K562 (cell line): Measurements from ENCODE around the gene TP63.

Source experiments
- ETV6 ChIP-seq, 3 experiments: fragments of 150-350 bp in 1 of 3; sonication (generic) in 1 of 3; formaldehyde crosslinking in 1 of 3; IDR thresholded peaks; 2 replicates each; pipeline versions ENCODE4 v1.6.1 to v1.8.0; 2014 to 2022; ENCODE audit warnings: borderline replicate concordance in 2 of 3, low read depth in 2 of 3, antibody characterized with exemption in 1 of 3, low read length in 1 of 3, mild to moderate bottlenecking in 1 of 3, missing genetic modification reagents in 1 of 3
- GATA2 ChIP-seq: sonication (generic); formaldehyde crosslinking; IDR thresholded peaks from 2 replicates; pipeline ENCODE4 v1.4.0; 2020; ENCODE audit warnings: mild to moderate bottlenecking, missing genetic modification reagents
- NR2C1 ChIP-seq, 2 experiments: fragments of 450-650 bp; IDR thresholded peaks; 2 replicates each; pipeline ENCODE4 v1.6.1; 2017; ENCODE audit warnings: mild to moderate bottlenecking in 2 of 2, antibody characterized with exemption in 1 of 2, inconsistent platforms in 1 of 2, missing compliant biosample characterization in 1 of 2, missing genetic modification characterization in 1 of 2
- NR3C1 ChIP-seq: sonication (generic); formaldehyde crosslinking; IDR thresholded peaks from 2 replicates; pipeline ENCODE4 v1.8.1; 2022; ENCODE audit warnings: missing genetic modification reagents
- POLR3A ChIP-seq: IDR thresholded peaks from 2 replicates; pipeline ENCODE4 v1.6.1; 2011; ENCODE audit warnings: borderline replicate concordance, mild to moderate bottlenecking, moderate library complexity; ENCODE audit not compliant: insufficient read length, insufficient read depth; ENCODE audit errors: extremely low read depth
- ZNF589 ChIP-seq: fragments of 200-800 bp; sonication (Bioruptor generic); IDR thresholded peaks from 2 replicates; pipeline ENCODE4 v1.6.1; 2016; ENCODE audit warnings: low read depth, missing genetic modification characterization, missing compliant biosample characterization
- TF ChIP-seq, protein P1 (sequence below), 3 experiments: IDR thresholded peaks in 2 of 3; conservative IDR thresholded peaks in 1 of 3; 2 replicates each; pipeline ENCODE4 v1.5.1; 2011 to 2012; ENCODE audit warnings: low read length in 3 of 3, mild to moderate bottlenecking in 3 of 3, control low read depth in 2 of 3, improper control_type of control experiment in 1 of 3, inconsistent platforms in 1 of 3, low read depth in 1 of 3, mixed read lengths in 1 of 3, moderate library complexity in 1 of 3; ENCODE audit not compliant: insufficient read depth in 2 of 3
- TF ChIP-seq, protein P2 (sequence below): fragments of 250-450 bp; sonication (Bioruptor Pico); IDR thresholded peaks from 2 replicates; pipeline ENCODE4 v1.5.0; 2020; ENCODE audit warnings: mild to moderate bottlenecking, borderline replicate concordance
- TF ChIP-seq, protein P3 (sequence below): sonication (generic); formaldehyde crosslinking; IDR thresholded peaks from 2 replicates; pipeline ENCODE4 v1.8.1; 2023; ENCODE audit warnings: mild to moderate bottlenecking, missing genetic modification reagents, moderate library complexity

DNA sequence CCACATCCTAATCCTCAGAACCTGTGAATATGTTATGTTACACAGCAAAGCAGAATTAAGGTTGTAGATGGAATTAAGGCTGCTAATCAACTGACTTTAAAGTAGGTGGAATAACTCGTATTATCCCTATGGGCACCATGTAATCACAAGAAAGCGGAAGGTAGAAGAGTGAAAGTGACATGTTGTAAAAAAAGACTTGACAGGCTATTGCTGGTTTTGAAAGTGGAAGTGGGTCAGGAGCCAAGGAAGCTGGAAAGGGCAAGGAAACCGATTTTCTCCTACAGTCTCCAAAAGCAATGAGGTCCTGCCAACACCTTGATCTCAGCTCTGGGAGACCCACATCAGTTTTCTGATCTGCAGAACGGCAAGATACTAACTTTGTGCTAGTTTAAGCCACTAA is 6.6 kb downstream of the TP63 start:
- no peak for TF ChIP-seq GATA2
- TF ChIP-seq, protein P1, sequence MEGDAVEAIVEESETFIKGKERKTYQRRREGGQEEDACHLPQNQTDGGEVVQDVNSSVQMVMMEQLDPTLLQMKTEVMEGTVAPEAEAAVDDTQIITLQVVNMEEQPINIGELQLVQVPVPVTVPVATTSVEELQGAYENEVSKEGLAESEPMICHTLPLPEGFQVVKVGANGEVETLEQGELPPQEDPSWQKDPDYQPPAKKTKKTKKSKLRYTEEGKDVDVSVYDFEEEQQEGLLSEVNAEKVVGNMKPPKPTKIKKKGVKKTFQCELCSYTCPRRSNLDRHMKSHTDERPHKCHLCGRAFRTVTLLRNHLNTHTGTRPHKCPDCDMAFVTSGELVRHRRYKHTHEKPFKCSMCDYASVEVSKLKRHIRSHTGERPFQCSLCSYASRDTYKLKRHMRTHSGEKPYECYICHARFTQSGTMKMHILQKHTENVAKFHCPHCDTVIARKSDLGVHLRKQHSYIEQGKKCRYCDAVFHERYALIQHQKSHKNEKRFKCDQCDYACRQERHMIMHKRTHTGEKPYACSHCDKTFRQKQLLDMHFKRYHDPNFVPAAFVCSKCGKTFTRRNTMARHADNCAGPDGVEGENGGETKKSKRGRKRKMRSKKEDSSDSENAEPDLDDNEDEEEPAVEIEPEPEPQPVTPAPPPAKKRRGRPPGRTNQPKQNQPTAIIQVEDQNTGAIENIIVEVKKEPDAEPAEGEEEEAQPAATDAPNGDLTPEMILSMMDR (IDR thresholded peaks at IDR 0.05 in 2 of 3, conservative IDR thresholded peaks at IDR 0.05 in 1 of 3; ENCODE audit: insufficient read depth in 2 of 3, low read depth in 1 of 3, low read length in 3 of 3): no peak
- TF ChIP-seq ETV6 (IDR thresholded peaks at IDR 0.05; ENCODE audit: borderline replicate concordance in 1 of 2, low read depth in 2 of 2, low read length in 1 of 2): no peak
- no peak for TF ChIP-seq ETV6 (CRISPR knock-in tag; IDR thresholded peaks at IDR 0.05; ENCODE audit: borderline replicate concordance)
- no peak for TF ChIP-seq ZNF589 (CRISPR knock-in tag)
- TF ChIP-seq, protein P2, sequence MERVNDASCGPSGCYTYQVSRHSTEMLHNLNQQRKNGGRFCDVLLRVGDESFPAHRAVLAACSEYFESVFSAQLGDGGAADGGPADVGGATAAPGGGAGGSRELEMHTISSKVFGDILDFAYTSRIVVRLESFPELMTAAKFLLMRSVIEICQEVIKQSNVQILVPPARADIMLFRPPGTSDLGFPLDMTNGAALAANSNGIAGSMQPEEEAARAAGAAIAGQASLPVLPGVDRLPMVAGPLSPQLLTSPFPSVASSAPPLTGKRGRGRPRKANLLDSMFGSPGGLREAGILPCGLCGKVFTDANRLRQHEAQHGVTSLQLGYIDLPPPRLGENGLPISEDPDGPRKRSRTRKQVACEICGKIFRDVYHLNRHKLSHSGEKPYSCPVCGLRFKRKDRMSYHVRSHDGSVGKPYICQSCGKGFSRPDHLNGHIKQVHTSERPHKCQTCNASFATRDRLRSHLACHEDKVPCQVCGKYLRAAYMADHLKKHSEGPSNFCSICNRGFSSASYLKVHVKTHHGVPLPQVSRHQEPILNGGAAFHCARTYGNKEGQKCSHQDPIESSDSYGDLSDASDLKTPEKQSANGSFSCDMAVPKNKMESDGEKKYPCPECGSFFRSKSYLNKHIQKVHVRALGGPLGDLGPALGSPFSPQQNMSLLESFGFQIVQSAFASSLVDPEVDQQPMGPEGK (CRISPR knock-in tag): no peak
- TF ChIP-seq POLR3A: no peak
- no peak for TF ChIP-seq NR3C1 (CRISPR knock-in tag)
- TF ChIP-seq, protein P3, sequence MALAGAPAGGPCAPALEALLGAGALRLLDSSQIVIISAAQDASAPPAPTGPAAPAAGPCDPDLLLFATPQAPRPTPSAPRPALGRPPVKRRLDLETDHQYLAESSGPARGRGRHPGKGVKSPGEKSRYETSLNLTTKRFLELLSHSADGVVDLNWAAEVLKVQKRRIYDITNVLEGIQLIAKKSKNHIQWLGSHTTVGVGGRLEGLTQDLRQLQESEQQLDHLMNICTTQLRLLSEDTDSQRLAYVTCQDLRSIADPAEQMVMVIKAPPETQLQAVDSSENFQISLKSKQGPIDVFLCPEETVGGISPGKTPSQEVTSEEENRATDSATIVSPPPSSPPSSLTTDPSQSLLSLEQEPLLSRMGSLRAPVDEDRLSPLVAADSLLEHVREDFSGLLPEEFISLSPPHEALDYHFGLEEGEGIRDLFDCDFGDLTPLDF (CRISPR knock-in tag): no peak
- no peak for TF ChIP-seq NR2C1 (IDR thresholded peaks at IDR 0.05)
- no peak for TF ChIP-seq NR2C1 (tag; IDR thresholded peaks at IDR 0.05)
